ENCODE data around the gene KCNJ11.
"Not testable (repeated sequence)": the region's sequence is repeated elsewhere in the genome, so short reads cannot be mapped to it uniquely, and the experiment has no call there.

KCNJ11 gene

GRCh38 chr11:17388609-17389210, at the start of gene KCNJ11:
Gene KCNJ11 (minus strand): TSS chr11:17388659. CDS start chr11:17388091, 568 bp downstream.
- DNase-seq (ENCODE audit: low read depth) = no peak

- DNase-seq (ENCODE audit: low read depth) = no peak
Measured at GRCh38 chr11:17437366-17437765, 48.9 kb upstream of the KCNJ11 start.

GRCh38 chr11:17434108-17434507, 45.6 kb upstream of the KCNJ11 start:
- DNase-seq (ENCODE audit: low read depth) = no peak

GRCh38 chr11:17432002-17432401, 43.5 kb upstream of the KCNJ11 start:
- DNase-seq (ENCODE audit: low read depth) = no peak

GRCh38 chr11:17431139-17431538, 42.7 kb upstream of the KCNJ11 start:
- DNase-seq (ENCODE audit: low read depth) = no peak

GRCh38 chr11:17430616-17431015, 42.2 kb upstream of the KCNJ11 start:
- no peak for DNase-seq (ENCODE audit: low read depth)

GRCh38 chr11:17428925-17429324, 40.5 kb upstream of the KCNJ11 start:
- DNase-seq (ENCODE audit: low read depth) = no peak

- no peak for DNase-seq (ENCODE audit: low read depth)
Measured at GRCh38 chr11:17428261-17428660, 39.8 kb upstream of the KCNJ11 start.

GRCh38 chr11:17426233-17426632, 37.8 kb upstream of the KCNJ11 start:
- not testable (repeated sequence) for DNase-seq (ENCODE audit: low read depth)

- DNase-seq (ENCODE audit: low read depth) = no peak
Measured at GRCh38 chr11:17423533-17424310, 35.3 kb upstream of the KCNJ11 start.

GRCh38 chr11:17421781-17422180, 33.3 kb upstream of the KCNJ11 start:
- no peak for DNase-seq (ENCODE audit: low read depth)

GRCh38 chr11:17418444-17419081, 30.1 kb upstream of the KCNJ11 start:
- no peak for DNase-seq (ENCODE audit: low read depth)

- DNase-seq (ENCODE audit: low read depth) = no peak
Measured at GRCh38 chr11:17416492-17416891, 28.0 kb upstream of the KCNJ11 start.

- DNase-seq (ENCODE audit: low read depth) = no peak
Measured at GRCh38 chr11:17415523-17416104, 27.2 kb upstream of the KCNJ11 start.

- no peak for DNase-seq (ENCODE audit: low read depth)
Measured at GRCh38 chr11:17414992-17415391, 26.5 kb upstream of the KCNJ11 start.

GRCh38 chr11:17414317-17414737, 25.9 kb upstream of the KCNJ11 start:
- DNase-seq (ENCODE audit: low read depth) = no peak

GRCh38 chr11:17413414-17414316, 25.2 kb upstream of the KCNJ11 start:
- no peak for DNase-seq (ENCODE audit: low read depth)

- DNase-seq (ENCODE audit: low read depth) = no peak
Measured at GRCh38 chr11:17412488-17413180, 24.2 kb upstream of the KCNJ11 start.

- DNase-seq (ENCODE audit: low read depth) = no peak
Measured at GRCh38 chr11:17411418-17411817, 23.0 kb upstream of the KCNJ11 start.

- DNase-seq (ENCODE audit: low read depth) = no peak
Measured at GRCh38 chr11:17410606-17411379, 22.3 kb upstream of the KCNJ11 start.
